Ovary (tissue), 9 donors: ENCODE data around the gene ALKBH1. TPM values are rescaled to one million over a fixed set of nuclear protein-coding genes. Genes with fewer than 3 reads are reported as not detected.
"Not testable (repeated sequence)": the region's sequence is repeated elsewhere in the genome, so short reads cannot be mapped to it uniquely, and the experiment has no call there.

Source experiments
- DNase-seq, 5 donors: peaks; one replicate each; pipeline ENCODE4 v3.0.0-alpha.2; 2019 to 2020
- H3K27ac ChIP-seq, 2 donors: fragments of 200-600 bp; one replicate each; pipeline versions ENCODE4 v1.5.1 to v1.8.0; 2019 to 2022
- H3K27me3 ChIP-seq: fragments of 200-600 bp; one replicate; pipeline ENCODE4 v1.8.0; 2022
- H3K36me3 ChIP-seq: fragments of 200-600 bp; sonication (generic); one replicate; pipeline ENCODE4 v1.5.1; 2019
- H3K4me1 ChIP-seq: one replicate; pipeline ENCODE4 v1.8.1; 2013; ENCODE audit warnings: mild to moderate bottlenecking, moderate library complexity; ENCODE audit not compliant: insufficient read depth
- H3K4me3 ChIP-seq: fragments of 200-600 bp; sonication (generic); one replicate; pipeline ENCODE4 v1.5.1; 2017
- H3K9me3 ChIP-seq, 2 donors: fragments of 200-600 bp in 1 of 2; sonication (generic) in 1 of 2; one replicate each; pipeline versions ENCODE4 v1.5.1 to v1.8.1; 2013 to 2019; ENCODE audit warnings: mild to moderate bottlenecking in 1 of 2, moderate library complexity in 1 of 2
- CTCF ChIP-seq, 3 donors: fragments of 450-650 bp in 2 of 3; fragments of 200-600 bp in 1 of 3; IDR thresholded peaks; one replicate each; pipeline versions ENCODE4 v1.5.1 to v1.8.0; 2016 to 2022; ENCODE audit warnings: antibody characterized with exemption in 3 of 3, mild to moderate bottlenecking in 1 of 3
- EP300 ChIP-seq: sonication (generic); formaldehyde crosslinking; IDR thresholded peaks from one replicate; pipeline ENCODE4 v1.6.1; 2017; ENCODE audit warnings: antibody characterized with exemption
- POLR2A ChIP-seq: fragments of 450-650 bp; IDR thresholded peaks from one replicate; pipeline ENCODE4 v1.6.1; 2017; ENCODE audit warnings: antibody characterized with exemption, mild to moderate bottlenecking, moderate library complexity
- WGBS, 3 donors: extraction: QIAGEN DNeasy Blood & Tissue Kit in 1 of 3; methylation state at CpG; one replicate each; pipeline versions ENCODE4 v1.1.5 to v1.1.7; 2013 to 2017; 5-methylcytosine and 5-hydroxymethylcytosine counted together
- intact Hi-C, 4 donors: fragments of 100-400 bp; cut with DNase I; formaldehyde crosslinking; loops; one replicate each; pipeline versions ENCODE4 v1.11.0 to v1.15.1; 2022 to 2023
- polyA plus RNA-seq, 2 donors: library from polyadenylated mRNA; stranded (reverse); fragments of 200-250 nt in 1 of 2; fragments of 350-450 nt in 1 of 2; fragmentation: Illumina TruSeq in 1 of 2; extraction: RNeasy Lipid Tissue Mini Kit (QIAGEN cat#74804) in 1 of 2; gene quantifications; one replicate each; pipeline ENCODE4 v1.2.3, GENCODE V29; 2013 to 2014
- total RNA-seq, 7 donors: library from RNA; depleted of rRNA in 2 of 7; stranded (reverse); fragments of >200 nt in 2 of 7; fragmentation: NEBNext Ultra II Directional in 3 of 7; extraction: Animal tissue kit (Norgen Biotek cat#: 25700) in 3 of 7; gene quantifications; one replicate each; pipeline versions ENCODE4 v1.1.0 to v1.2.4, GENCODE V29; 2016 to 2023
- donor health status: DM: no; HTN: no; CAD: no; lungs with moderate emphysema.
- donor health status: DM: no; HTN: no; CAD: no.
- donor health status: Bipolar disorder and iron deficiency.
- donor health status: DM: yes; HTN: yes; CAD: no.
- donor health status: DM: no; HTN: no; CAD: no.
- donor health status: DM: yes; HTN: yes; CAD: no.

Gene ALKBH1
- total and polyA plus RNA-seq, 9 donors, result 8.4 to 13.3 (median 10.8) TPM

GRCh38 chr14:77663293-77663692 is 44.5 kb downstream of the ALKBH1 start:
- WGBS, 3 donors, result 69 to 80% (median 76%) methylated on average over 6 of the region's 6 CpGs
- TF ChIP-seq CTCF (IDR thresholded peaks at IDR 0.05), result no peak
- no peak for TF ChIP-seq EP300
- no peak for TF ChIP-seq POLR2A
- H3K9me3 ChIP-seq, result no peaks in the 10 kb centered on the region
- H3K27ac ChIP-seq, result no peak overlapping the region
- H3K4me1 ChIP-seq, result no peaks in the 10 kb centered on the region
- H3K36me3 ChIP-seq, result no peaks in the 10 kb centered on the region
- DNase-seq, result no peak
- no peak overlapping the region for H3K4me3 ChIP-seq
- no peaks in the 10 kb centered on the region for H3K27me3 ChIP-seq
- intact Hi-C loops, result no loop called here

DNA sequence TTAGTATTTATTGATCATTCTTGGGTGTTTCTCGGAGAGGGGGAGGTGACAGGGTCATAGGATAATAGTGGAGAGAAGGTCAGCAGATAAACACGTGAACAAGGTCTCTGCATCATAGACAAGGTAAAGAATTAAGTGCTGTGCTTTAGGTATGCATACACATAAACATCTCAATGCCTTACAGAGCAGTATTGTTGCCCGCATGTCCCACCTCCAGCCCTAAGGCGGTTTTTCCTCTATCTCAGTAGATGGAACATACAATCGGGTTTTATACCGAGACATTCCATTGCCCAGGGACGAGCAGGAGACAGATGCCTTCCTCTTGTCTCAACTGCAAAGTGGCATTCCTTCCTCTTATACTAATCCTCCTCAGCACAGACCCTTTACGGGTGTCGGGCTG is 46.3 kb downstream of the ALKBH1 start:
- H3K4me3 ChIP-seq, intact Hi-C loops, H3K9me3 ChIP-seq, H3K4me1 ChIP-seq, H3K27ac ChIP-seq, DNase-seq, H3K27me3 ChIP-seq, H3K36me3 ChIP-seq: not testable (repeated sequence)
- WGBS, 3 donors, result 53 to 68% (median 66%) methylated on average over 4 to 9 of the region's 9 CpGs

- DNase-seq, result no peak
- intact Hi-C loops, result no loop called here
- H3K36me3 ChIP-seq, result no peaks in the 10 kb centered on the region
- 44 to 59% (median 45%) methylated on average over 7 of the region's 7 CpGs for WGBS, 3 donors
- no peaks in the 10 kb centered on the region for H3K9me3 ChIP-seq
- no peak overlapping the region for H3K27ac ChIP-seq
- no peak overlapping the region for H3K4me3 ChIP-seq
- no peak for TF ChIP-seq POLR2A
- no peak for TF ChIP-seq CTCF (IDR thresholded peaks at IDR 0.05)
- no peak for TF ChIP-seq EP300
- no peaks in the 10 kb centered on the region for H3K4me1 ChIP-seq
- no peaks in the 10 kb centered on the region for H3K27me3 ChIP-seq
These were observed 47.1 kb downstream of the ALKBH1 start for GRCh38 chr14:77660754-77661153.

DNA sequence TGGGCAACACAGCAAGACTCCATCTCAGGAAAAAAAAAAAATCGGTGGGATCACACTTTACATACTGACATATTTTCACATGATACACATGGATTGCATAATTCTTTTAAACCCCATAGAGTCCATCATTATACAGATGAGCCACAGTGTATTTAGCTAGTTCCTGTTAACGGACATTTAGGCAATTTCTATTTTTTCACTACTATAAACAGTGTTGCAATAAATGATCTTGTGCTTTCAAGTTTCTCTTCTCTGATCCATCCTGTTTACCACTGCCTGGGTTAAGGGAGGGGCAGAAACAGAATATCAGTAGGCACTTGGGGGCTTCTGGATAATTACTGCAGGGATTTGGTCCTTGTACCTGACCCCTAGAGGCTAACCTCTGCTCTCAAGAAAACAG is 48.0 kb downstream of the ALKBH1 start:
- intact Hi-C loops, result loop anchor here in 1 of 4 donors (10.0 kb wide), 1 partner anchor 905 kb away; no protein-coding TSS in a partner anchor
- Histone ChIP-seq H3K27me3 (no peaks in the 10 kb centered on the region), H3K4me1 (no peaks in the 10 kb centered on the region), H3K27ac (no peak overlapping the region), H3K4me3 (no peak overlapping the region), H3K36me3 (no peaks in the 10 kb centered on the region), H3K9me3 (no peaks in the 10 kb centered on the region)
- WGBS, 3 donors, result 75 to 87% (median 75%) methylated on average over 2 of the region's 2 CpGs
- TF ChIP-seq CTCF (IDR thresholded peaks at IDR 0.05), result no peak
- DNase-seq, result no peak

DNA sequence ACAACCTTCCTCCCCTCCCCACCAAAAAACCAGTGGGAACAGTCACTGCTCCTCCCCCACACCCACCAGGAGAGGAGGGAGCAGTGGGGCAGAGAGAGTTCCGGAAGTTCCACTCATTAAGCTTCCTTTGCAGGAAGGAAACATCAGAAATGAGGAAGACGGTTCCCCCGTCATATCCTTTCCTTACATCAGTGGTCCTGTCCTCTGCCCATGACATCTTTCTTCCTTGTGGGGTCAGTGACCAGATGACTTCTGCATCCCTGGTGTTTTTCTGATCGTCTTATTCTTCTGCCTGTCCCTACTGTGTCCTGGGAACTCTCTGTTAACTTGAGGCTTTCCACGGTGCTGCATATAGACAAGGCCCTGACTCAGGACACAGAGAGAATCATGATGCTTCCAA is 50.5 kb downstream of the ALKBH1 start:
- no peak overlapping the region for H3K4me3 ChIP-seq
- H3K27me3 ChIP-seq, result no peaks in the 10 kb centered on the region
- H3K36me3 ChIP-seq, result no peaks in the 10 kb centered on the region
- H3K27ac ChIP-seq, result no peak overlapping the region
- TF ChIP-seq EP300 (no peak), CTCF (IDR thresholded peaks at IDR 0.05) (no peak), POLR2A (no peak)
- WGBS, 3 donors, result 62 to 77% (median 75%) methylated on average over 5 of the region's 5 CpGs
- H3K4me1 ChIP-seq, result no peaks in the 10 kb centered on the region
- no peak for DNase-seq
- intact Hi-C loops, result loop anchor here in 1 of 4 donors (10.0 kb wide), 1 partner anchor 908 kb away; no protein-coding TSS in a partner anchor
- no peaks in the 10 kb centered on the region for H3K9me3 ChIP-seq
